Type B pancreatic cell (in vitro differentiated cells): Measurements from ENCODE around the gene OR2T29. TPM values are rescaled to one million over a fixed set of nuclear protein-coding genes. Genes with fewer than 3 reads are reported as not detected.
"Not testable (repeated sequence)": the region's sequence is repeated elsewhere in the genome, so short reads cannot be mapped to it uniquely, and the experiment has no call there.

Experiments
- DNase-seq: peaks from one replicate; pipeline ENCODE4 v3.0.0; 2021; ENCODE audit warnings: mixed read lengths; ENCODE audit not compliant: unreplicated experiment; ENCODE audit errors: extremely low spot score
- H3K27ac Mint-ChIP-seq: 2 replicates; pipeline ENCODE4 v1.8.0; 2021; ENCODE audit warnings: mild to moderate bottlenecking, mixed read lengths
- H3K27me3 Mint-ChIP-seq: 2 replicates; pipeline ENCODE4 v1.8.0; 2021; ENCODE audit warnings: mixed read lengths
- H3K36me3 Mint-ChIP-seq: 2 replicates; pipeline ENCODE4 v1.8.0; 2021; ENCODE audit warnings: mixed read lengths
- H3K4me1 Mint-ChIP-seq: one replicate; pipeline ENCODE4 v1.8.0; 2021; ENCODE audit warnings: mixed read lengths; ENCODE audit not compliant: unreplicated experiment
- H3K4me3 Mint-ChIP-seq: 2 replicates; pipeline ENCODE4 v1.8.0; 2021; ENCODE audit warnings: mild to moderate bottlenecking, mixed read lengths
- H3K9me3 Mint-ChIP-seq: 2 replicates; pipeline ENCODE4 v1.8.0; 2021; ENCODE audit warnings: mixed read lengths
- total RNA-seq: library from RNA; stranded (reverse); gene quantifications from 2 replicates; pipeline ENCODE4 v1.2.1, GENCODE V29; 2021; ENCODE audit warnings: low replicate concordance
- TF ChIP-seq, protein P1 (sequence below): fragments of 200-600 bp; sonication (generic); conservative IDR thresholded peaks from 2 replicates; pipeline ENCODE4 v1.5.0; 2021; ENCODE audit warnings: antibody characterized with exemption, mild to moderate bottlenecking

The OR2T29 gene
- total RNA-seq, 1 donor from 2014 or later = not detected

DNA sequence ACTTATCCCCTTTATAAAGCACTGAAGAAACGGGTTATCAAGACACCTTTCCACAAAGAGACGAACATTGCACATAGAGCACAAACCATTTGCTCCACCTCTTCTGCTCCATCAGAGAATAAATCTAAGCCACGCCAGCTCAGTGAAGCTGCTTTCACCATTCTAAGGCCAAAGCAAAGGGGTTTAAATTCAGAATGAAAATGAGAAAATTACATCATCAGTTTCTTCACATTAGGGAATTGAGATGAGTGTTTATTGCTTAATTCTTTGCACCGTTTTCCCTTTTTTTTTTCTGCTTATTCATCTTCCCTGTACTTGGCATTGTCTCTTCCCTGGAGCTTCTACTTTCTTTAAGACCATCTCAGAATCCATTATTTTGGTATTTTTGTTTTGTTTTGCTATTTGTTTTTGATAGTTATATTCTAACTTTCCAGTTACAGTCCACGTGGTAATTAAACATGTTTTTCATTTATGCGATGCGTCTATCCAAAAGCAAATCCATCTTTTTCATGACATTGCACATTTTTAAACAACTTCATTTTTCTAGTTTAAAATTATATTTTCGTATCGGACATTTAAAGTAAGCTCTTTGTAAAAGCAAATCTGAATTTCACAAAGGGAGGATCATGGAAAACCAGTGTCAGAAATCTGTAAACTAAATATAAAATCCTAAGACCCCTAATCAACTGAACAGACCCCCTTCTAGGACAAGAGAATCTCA lies 13.8 kb upstream of the OR2T29 start:
- Mint-ChIP-seq H3K4me1 (no peaks in the 10 kb centered on the region), H3K4me3 (no peak overlapping the region), H3K36me3 (no peaks in the 10 kb centered on the region), H3K27me3 (no peaks in the 10 kb centered on the region), H3K27ac (no peak overlapping the region), H3K9me3 (peaks cover 6% of the 10 kb centered on the region)
- TF ChIP-seq, protein P1, sequence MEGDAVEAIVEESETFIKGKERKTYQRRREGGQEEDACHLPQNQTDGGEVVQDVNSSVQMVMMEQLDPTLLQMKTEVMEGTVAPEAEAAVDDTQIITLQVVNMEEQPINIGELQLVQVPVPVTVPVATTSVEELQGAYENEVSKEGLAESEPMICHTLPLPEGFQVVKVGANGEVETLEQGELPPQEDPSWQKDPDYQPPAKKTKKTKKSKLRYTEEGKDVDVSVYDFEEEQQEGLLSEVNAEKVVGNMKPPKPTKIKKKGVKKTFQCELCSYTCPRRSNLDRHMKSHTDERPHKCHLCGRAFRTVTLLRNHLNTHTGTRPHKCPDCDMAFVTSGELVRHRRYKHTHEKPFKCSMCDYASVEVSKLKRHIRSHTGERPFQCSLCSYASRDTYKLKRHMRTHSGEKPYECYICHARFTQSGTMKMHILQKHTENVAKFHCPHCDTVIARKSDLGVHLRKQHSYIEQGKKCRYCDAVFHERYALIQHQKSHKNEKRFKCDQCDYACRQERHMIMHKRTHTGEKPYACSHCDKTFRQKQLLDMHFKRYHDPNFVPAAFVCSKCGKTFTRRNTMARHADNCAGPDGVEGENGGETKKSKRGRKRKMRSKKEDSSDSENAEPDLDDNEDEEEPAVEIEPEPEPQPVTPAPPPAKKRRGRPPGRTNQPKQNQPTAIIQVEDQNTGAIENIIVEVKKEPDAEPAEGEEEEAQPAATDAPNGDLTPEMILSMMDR = no peak
- no peak for DNase-seq

DNA sequence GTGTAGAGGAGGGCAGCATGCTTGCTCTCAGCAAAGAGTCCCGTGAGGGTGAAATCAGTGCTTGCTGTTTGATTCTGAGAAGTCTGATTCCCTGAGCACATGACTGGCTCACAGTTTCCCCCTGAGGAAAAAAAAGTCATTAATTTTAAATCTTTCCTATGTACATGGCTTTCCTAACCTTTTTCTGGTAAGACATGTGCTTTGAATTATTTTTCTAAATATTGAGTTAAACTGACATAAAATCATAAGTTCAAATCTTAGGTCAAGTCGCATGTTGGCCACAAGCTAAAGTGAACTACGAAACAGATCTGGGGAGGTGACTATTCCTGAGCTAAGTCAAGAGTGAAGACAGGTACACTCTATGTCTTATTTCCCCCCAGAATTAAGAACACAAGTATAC lies 12.1 kb upstream of the OR2T29 start, which contains the start of gene OR2T34:
OR2T34 (minus strand) TSS at position 101 of the 400 bp plus-strand sequence; CDS start at position 101, 0 bp downstream.
- not testable (repeated sequence) for DNase-seq, H3K36me3 Mint-ChIP-seq, H3K9me3 Mint-ChIP-seq, H3K27ac Mint-ChIP-seq, H3K4me1 Mint-ChIP-seq, H3K4me3 Mint-ChIP-seq, H3K27me3 Mint-ChIP-seq

DNA sequence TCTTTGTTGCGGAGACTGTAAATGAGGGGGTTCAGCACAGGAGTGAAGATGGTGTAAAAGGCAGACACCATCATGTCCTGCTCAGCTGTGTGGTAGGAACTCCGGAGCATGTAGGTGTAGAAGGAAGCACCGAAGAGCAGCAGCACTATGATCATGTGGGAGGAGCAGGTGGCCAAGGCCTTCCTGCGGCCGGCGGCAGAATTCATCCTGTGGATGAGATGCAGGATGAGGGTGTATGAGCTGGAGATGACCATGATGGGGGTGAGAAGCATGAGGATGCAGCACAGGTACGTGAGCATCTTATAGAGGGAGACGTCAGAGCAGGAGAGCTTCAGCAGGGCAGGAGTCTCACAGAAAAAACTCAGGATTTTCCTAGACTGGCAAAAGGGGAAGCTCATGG lies 11.3 kb upstream of the OR2T29 start:
- H3K27me3 Mint-ChIP-seq, DNase-seq, H3K4me3 Mint-ChIP-seq, H3K27ac Mint-ChIP-seq, H3K4me1 Mint-ChIP-seq, H3K36me3 Mint-ChIP-seq, H3K9me3 Mint-ChIP-seq: not testable (repeated sequence)

DNA sequence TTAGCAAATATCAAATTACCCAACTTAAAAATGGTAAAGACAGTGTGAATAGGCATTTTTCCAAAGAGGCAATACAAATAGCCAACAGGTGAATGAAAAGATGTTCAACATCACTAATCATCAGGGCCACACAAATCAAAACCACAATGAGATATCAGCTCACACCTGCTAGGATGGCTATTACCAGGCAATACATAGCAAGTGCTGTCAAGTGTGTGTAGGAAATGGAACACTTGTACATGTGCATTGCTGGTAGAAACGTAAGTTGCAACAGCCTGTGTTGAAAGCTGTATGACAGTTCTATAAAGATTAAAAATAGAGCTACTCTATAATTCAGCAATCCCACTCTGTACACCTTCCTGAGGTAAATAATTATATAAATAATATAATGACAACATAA lies 9.5 kb upstream of the OR2T29 start:
- H3K27ac Mint-ChIP-seq, H3K36me3 Mint-ChIP-seq: not testable (repeated sequence)

DNA sequence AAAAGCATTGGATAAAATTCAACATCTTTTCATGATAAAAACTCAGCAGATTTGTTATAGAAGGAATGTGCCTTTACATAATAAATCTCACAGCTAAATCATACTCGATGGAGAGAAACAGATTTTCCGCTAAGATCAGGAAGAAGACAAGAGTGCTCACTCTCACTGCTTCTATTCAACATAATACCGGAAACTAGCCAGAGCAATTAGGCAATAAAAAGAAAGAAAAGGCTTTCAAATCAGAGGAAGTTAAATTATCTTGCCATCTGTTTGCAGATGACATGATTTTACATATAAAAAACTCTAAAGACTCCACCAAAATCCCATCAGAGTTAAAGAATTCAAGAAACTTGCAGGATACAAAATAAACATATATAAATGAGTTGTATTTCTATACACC lies 8.2 kb upstream of the OR2T29 start:
- not testable (repeated sequence) for DNase-seq, H3K4me1 Mint-ChIP-seq, H3K9me3 Mint-ChIP-seq, H3K4me3 Mint-ChIP-seq, H3K27ac Mint-ChIP-seq, H3K36me3 Mint-ChIP-seq, H3K27me3 Mint-ChIP-seq

More for the DNA sequence above, 9.5 kb upstream of the OR2T29 start:
- not testable (repeated sequence) for DNase-seq, H3K27me3 Mint-ChIP-seq, H3K4me3 Mint-ChIP-seq, H3K9me3 Mint-ChIP-seq, H3K4me1 Mint-ChIP-seq

DNA sequence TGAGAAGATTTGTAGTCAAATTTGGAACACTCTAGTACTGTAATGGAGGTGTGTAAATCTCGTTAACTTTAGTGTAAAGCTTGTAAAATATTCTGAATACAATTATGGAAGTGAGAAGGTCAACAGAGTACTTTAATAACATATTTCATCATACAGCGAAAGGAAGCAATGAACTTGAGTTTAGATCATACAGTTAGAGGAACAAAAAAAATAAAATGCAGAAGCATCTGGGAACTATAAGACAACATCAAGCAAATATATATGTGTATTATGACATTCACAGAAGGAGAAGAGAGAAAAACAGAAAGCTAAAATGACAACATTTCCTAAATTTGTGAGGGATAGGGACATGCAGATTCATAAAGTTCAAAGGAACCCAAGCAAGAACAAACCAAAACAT lies 6.5 kb upstream of the OR2T29 start:
- DNase-seq, H3K27ac Mint-ChIP-seq: not testable (repeated sequence)

DNA sequence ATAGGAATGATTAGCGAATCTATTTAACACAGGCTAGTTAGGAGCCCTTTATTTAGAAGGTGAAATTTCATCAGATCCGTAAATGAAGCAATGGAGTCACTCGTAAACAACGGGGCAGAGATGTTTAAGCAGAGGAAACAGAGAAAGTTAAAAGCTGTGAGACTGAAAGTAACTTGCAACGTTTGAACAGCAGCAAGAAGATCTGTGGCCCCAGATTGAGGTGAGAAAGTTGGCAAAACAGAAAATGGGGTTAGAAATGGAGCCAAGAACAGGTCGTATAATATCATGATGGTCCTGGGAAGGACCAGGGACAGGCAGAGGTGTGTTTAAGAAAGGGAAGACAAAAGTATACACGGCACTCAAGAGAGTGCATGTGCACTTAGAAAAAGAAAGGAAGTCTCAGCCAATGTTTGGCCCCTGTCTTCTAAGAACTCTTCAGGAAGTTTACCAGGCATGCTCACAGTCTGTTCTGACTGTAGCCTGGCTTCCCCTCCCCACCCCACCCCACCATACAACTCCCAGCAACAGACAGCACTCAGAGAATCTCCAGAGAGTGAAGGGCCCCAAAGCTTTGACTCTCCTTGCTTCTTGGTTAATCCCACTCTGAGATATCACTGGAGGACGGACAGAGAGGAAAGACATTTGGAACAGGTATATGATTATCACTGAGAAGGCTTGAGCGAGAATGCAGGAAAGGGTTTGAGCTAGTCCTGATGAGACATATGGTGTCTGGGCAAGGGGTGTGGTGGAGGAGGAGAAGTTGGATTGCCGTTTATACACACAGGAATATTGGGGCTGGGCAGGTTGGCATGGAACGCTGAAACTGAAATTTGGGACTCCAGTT lies 3.2 kb upstream of the OR2T29 start:
- H3K27ac Mint-ChIP-seq, H3K9me3 Mint-ChIP-seq, H3K27me3 Mint-ChIP-seq, H3K4me3 Mint-ChIP-seq, H3K36me3 Mint-ChIP-seq, H3K4me1 Mint-ChIP-seq, DNase-seq: not testable (repeated sequence)

More for the DNA sequence above, 6.5 kb upstream of the OR2T29 start:
- H3K4me3 Mint-ChIP-seq, H3K36me3 Mint-ChIP-seq, H3K4me1 Mint-ChIP-seq, H3K27me3 Mint-ChIP-seq, H3K9me3 Mint-ChIP-seq: not testable (repeated sequence)

DNA sequence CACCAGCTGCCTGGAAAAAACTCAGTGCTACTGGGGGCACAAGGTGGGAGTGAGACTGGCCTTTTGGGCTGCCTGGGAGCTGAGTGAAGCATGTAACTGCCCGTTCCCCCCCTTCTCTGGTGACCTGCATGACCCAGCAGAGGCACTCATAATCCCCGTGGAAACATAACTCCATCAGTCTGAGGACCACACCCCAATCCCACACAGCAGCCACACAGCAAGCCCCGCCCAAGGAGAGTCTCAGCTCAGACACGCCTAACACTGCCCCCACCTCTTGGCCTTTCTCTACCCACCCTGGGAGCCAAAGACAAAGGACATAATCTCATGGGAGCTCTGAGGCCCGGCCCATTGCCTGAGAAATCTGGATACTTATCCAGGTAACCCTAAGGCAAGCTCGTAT lies 11.5 kb downstream of the OR2T29 start:
- not testable (repeated sequence) for DNase-seq, H3K27me3 Mint-ChIP-seq, H3K27ac Mint-ChIP-seq, H3K4me1 Mint-ChIP-seq, H3K9me3 Mint-ChIP-seq, H3K4me3 Mint-ChIP-seq, H3K36me3 Mint-ChIP-seq

DNA sequence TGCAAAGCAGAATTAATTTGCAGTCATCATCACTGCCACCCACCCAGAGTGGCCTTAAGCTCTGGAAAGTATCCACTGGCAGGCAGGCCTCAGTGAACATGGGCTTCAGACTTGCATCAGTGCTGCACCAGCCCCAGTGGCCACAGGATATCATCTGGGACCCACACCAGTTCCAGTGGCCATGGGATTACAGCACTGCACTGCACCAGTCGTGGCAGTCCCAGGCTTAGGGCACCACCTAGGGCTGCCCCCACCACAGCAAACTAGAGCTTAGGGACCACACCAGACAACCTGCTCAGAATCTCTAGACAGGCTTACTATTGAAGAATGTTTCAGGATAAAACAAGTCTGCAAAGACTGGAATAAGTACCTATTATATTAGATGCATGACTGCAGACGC lies 15.2 kb downstream of the OR2T29 start:
- not testable (repeated sequence) for DNase-seq, H3K9me3 Mint-ChIP-seq, H3K36me3 Mint-ChIP-seq, H3K4me1 Mint-ChIP-seq, H3K27ac Mint-ChIP-seq, H3K4me3 Mint-ChIP-seq, H3K27me3 Mint-ChIP-seq

DNA sequence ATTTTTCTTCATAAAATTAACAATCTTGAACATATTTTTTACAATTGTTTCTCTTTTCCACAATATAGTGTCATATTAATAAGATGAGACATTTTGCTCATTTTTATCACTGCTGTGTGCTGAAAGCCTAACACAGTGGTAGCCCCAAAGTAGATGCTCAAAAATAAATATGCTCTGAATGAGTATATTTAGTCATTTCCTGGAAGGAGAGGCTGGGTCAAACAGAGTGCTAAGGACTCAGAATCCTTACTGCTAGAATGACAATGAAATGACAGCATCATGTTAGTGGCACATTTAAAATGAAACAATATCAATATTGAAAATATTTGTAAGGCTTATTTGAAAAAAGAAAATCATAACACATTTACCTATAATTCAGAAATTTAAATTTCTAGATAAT lies 25.1 kb downstream of the OR2T29 start:
- not testable (repeated sequence) for H3K27ac Mint-ChIP-seq, H3K27me3 Mint-ChIP-seq, DNase-seq, H3K36me3 Mint-ChIP-seq, H3K4me1 Mint-ChIP-seq, H3K9me3 Mint-ChIP-seq, H3K4me3 Mint-ChIP-seq
